GM18868 (cell line): Measurements from ENCODE around the gene C4orf17.
"Not testable (repeated sequence)": the region's sequence is repeated elsewhere in the genome, so short reads cannot be mapped to it uniquely, and the experiment has no call there.

Experiments
- ATAC-seq: cut with Tn5 transposase; IDR thresholded peaks from one replicate; pipeline ENCODE4 v1.9.1; 2021; ENCODE audit warnings: mild to moderate bottlenecking, moderate library complexity; ENCODE audit not compliant: unreplicated experiment

The C4orf17 gene

DNA sequence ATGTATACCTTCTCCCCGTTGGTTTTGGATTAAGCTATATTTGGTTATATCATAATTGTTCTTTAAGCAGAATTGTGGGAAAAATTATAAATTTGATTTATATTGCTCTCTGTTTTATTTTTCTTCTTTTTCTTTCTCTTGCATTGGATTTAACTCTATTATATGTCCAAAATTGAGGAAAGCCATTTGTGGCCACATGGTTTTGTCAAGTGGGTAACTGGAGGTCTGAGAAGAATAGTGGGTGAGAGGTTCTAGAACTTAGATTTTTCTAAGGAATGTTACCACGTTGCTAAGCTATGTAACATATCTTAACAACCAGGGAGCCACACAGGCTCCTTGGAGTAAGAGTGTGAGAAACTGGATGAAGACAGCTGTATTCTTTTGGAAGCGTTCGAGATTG is at the start of gene C4orf17:
C4orf17 (plus strand) TSS at position 301 of the 400 bp plus-strand sequence. CDS start 2,061 bp downstream, outside the sequence.
- no peak for ATAC-seq

DNA sequence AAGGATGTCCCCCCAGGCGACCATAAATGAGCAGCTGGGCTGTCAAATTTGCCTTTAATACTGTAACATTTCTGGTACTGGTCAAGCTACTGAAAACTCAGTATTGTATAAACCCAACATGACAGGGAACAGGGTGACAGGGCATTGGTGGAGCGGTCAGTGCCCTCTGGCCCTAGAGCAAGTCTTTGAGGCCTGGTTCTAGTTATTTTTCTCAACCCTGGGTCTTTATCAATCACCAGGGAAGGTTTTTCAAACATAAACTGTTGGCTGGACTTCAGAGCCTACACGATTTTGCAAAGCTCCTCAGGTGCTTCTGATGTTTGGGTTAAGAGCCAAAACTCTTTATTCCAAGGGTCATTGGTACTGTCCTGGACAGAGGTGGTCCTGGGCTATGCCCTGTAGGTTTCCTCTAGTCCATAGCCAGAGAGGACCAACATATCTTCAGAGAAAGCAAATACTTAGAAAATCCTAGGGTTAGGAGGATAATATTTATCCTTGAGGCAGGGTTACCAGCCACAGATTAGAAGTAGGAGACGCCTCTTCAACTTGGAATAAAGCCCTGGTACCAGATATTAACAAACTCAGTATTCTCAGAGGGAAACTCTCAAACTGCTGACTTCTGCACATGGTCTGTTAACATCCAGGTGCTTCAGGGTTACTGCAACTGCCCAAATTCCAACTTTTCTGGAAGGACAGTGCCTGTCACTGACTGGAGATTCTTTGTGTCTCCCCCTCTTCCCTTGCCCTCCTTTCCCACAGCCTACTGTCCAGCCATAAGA is 49.0 kb upstream of the C4orf17 start:
- ATAC-seq = no peak

DNA sequence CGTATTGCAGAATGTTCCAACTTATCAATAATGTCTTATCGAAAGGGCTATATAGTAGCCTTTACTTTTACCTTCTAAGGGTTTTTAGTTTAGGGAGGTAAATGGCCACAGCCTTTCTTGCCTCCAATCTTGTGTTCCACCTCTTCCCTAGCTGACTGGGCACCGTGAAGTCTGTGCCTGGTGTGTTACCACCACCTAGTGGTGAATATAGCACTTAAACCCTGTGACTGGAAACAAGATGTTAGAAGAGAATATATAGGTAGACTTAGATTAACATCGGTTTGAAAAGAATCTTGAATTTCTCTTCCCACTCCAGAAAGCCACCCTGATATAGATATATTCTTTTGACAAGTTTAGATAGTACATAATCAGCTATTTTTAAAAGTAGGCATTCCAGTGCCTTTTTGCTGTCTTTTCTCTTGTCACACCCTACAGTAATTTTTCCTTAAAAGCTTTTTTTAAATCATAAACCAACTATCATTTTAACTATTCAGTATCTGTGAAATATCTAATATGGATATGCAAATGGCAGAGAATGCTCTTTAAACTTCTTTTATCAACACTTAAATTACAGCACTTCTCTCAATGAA is 47.9 kb upstream of the C4orf17 start:
- ATAC-seq = peak; percentile 99

DNA sequence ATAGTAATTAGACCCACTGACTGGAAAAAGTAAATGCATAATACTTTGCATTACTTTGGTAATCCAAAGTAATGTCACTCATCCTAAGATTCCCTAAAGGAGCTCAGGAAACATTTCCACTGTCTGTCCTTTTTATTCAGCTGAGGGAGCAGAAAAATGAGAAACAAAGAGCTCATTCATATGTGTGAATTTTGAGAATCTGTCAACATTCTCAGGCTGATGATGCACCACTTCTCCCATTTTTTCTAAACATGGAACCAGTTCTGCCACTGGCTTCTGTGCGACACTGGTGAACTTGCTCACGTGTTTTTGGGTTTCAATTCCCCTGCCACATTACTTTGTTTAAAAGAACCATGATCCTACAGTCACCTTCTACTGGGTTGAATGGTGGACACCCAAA is 47.3 kb upstream of the C4orf17 start:
- ATAC-seq = no peak

DNA sequence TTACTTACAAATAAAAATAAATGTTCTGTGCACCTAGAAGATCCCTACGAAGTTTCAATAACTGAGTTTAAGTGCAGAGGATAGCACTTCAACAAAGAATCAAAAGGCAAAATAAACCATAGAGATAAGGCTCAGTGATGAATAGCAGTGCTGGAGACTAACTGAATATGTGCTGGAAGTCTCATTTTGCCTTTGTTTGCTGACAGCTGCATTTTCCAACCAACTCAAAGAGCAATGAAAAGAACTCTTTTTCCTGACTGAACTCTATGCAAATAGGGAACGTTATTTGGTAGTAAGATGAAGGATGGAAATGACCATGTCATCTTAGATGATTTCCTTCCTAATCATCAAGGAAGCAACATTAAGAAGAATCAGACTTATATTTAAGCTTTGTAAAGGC is 42.9 kb upstream of the C4orf17 start:
- no peak for ATAC-seq

DNA sequence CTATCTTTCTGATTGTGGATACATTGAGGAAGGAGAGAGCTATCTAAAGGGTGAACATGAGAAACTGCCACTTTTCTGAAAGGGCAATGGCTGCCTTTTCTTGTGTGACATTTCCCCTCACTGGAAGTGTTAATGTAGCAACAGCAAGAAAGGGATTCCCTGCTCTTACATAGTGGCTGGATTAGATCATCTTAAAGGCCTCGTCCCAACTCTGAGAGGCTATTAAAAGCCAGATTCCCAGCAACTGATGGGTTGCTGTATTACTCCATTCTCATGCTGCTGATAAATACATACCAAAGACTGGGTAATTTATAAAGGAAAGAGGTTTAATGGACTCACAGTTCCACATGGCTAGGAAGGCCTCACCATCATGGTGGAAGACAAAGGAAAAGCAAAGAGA is 41.9 kb upstream of the C4orf17 start:
- ATAC-seq = no peak

DNA sequence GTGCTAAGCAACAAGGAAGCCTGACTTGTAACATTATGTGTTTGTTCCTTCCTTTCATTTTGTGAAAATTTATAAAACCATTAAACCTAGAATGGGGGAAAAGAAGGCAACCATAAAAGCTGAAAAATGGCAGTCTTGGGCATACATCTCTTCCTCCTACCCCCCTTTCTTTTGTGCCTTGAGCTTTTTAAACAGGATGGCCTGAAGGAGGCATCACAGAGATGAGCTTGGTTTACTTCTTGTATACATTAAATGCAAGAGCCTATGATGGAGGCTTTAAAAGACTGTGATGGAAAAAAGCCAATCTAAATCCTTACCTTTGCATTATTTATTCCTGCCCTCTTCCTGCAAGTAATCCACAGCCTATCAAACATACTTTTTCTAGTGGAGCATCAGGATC is 39.5 kb upstream of the C4orf17 start:
- ATAC-seq = no peak

DNA sequence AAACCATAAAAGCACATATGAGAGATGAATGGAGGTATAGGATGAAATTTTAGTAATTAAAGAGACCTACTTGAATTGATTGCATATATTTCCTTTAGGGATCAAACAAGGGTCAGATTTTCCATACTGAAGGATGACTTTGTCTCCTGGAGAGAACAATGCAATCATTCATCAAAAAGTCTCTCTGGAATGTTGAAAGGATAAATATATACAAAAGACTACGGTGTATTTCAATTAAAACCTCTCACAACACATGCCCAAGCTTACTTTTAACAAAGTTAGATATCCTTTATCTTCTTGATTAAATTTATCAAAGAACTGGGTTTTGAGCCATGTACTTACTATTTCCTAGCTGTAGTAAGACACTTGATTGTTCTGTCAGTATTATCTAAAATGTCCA is 38.9 kb upstream of the C4orf17 start:
- ATAC-seq = no peak

DNA sequence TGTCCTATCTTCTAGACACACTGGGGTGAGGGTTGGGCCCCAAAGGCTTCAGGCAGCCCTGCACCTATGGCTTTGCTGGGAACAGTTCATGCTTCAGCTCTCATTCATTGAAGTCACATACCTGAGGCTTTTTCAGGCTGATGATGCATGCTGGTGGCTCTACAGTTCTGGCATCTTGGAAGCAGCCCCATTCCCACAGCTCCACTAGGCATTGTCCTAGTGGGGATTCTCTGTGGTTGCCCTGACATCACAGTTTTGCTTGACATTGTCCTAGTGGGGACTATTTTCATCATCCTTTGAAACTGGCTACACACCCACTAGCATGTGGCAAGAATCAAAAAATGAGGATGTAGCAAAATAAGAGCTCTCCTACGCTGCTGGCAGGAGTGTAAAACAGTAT is 37.7 kb upstream of the C4orf17 start:
- ATAC-seq = no peak

DNA sequence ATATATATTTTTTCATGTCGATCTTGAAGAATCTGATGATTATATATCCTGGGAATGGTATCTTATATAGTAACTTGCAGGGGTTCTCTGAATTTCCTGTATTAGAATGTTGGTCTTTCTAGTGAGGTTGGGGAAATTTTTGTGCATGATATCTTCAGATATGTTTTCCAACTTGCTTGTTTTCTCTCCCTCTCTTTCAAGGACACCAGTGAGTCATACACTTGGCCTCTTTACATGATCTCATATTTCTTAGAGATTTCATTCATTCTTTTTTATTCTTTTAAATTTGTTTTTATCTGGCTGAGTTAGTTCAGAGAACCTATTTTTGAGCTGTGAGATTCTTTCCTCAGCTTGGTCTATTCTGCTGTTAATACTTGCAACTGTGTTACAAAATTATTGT is 27.2 kb upstream of the C4orf17 start:
- ATAC-seq = no peak

DNA sequence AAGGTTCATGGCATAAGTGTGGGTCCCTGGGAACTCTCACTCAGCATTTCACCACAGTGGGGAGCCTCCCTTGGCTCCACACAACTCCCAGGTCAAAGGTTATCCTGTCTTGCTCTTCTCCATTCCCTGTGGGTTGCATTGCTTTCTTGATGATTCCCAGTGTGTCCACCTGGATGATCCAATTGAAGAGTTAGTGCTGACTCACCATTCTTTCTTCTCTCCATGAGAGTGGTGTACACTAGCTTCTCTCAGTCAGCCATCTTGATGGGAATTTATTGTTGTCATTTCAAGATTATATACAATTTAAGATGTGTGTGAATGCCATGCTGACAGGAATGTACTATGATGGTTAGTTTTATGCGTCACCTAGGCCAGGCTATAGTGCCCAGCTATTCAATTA is 25.6 kb upstream of the C4orf17 start:
- no peak for ATAC-seq

DNA sequence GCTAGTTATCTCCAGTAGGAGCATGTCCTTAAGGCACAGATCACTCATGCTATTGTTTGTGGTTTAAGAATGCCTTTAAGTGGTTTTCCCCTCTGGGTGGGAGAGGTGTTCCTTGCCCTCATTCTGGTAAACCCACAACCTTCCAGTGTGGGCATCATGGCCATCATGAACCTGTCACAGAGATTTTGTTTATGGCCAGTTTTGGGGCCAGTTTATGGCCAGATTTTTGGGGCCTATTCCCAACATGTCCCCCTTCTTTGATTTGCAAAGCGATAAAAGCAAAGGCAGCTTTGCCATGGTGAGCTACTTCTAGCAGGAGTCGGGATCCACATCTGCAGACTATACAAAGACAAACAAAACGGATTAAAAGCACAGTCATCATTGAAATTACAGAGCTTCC is 24.2 kb upstream of the C4orf17 start:
- ATAC-seq = not testable (repeated sequence)

DNA sequence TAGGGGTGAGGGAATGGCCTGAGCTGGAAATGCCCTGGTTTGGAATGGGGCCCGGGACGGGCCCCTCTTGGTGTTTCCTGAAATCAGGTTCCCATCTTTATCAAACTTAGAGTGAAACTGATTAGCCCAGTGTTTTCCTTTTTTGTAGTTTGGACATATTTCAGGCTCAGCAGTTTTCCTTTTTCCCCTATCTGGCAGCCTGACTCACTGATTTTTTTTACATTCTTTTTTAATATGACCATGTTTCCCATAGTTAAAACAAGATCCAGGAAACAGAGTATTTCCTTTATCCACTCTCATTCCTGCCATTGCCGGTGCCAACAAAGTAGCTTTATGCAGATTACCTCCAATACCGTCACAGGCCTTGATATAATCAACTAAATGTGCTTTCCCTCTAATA is 20.5 kb upstream of the C4orf17 start:
- ATAC-seq = no peak

DNA sequence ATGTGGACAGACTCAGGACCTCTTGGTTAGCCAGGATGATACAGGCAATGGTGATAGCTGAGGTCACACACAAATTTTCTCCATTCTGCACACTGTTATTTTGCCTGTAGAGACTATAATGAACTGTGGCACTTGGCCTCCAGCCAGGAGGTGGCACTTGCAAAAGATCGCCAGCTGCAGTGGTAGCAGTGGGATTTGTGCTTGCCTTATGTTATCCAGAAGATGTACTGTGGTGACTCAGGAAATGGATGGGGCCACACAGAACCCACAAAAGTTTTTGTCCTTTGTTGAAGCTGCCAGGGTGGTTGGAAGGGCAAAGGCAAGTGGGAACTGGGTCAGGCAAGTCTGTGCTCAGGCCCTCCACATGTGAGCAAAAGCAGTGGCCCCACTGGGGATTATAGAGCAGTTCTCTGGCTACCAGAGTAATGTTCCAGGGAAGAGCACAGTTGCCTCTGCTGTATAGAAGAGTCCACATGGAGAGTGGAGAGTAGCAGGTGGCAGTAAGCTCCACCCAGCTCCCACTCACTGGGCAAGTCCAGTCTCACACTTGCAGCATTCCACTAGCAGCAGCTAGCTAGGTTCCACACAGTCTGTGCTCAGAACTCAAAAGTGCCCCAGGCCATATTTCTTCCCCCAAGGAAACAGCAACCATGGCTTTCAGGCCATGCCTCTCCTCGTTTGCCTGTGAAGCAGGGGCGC is 5.9 kb upstream of the C4orf17 start:
- ATAC-seq = no peak

DNA sequence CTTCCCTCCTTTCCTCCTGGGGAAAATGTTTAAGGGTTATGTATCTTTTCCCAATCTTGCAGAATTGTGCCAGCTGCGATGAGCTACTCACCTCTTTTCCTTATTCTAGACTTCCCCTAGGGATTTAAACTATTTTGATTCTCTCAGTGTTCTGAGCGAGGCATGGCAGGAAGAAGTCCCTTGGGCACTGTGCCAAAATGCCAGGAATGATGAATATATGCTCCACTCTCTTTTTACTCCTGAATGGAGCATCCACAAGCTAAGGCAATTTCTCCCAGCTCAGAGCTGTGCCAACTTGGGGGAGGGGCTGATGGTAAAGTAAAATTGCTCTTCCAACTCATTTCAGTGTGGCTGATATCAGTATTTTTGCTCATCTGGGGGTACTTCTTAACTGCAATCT is 4.0 kb upstream of the C4orf17 start:
- ATAC-seq = no peak

DNA sequence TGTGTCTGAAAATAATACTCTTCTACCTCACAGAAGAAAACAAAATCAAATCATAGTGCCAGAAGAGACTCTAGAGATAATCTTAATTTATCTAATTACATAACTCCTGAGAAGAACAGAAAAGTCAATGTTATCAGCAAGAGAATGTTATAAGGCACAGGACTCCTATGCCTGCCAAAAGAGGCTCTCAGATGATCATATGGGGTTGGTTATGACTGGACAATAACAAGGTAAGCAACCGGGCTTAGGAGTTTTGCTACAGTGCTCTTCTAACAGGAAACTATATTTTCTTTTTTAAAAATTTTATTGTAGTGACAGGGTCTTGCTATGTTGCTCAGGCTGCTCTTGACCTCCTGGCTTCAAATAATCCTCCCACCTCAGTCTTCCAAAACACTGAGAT is 3.5 kb upstream of the C4orf17 start:
- peak; percentile 19 for ATAC-seq

DNA sequence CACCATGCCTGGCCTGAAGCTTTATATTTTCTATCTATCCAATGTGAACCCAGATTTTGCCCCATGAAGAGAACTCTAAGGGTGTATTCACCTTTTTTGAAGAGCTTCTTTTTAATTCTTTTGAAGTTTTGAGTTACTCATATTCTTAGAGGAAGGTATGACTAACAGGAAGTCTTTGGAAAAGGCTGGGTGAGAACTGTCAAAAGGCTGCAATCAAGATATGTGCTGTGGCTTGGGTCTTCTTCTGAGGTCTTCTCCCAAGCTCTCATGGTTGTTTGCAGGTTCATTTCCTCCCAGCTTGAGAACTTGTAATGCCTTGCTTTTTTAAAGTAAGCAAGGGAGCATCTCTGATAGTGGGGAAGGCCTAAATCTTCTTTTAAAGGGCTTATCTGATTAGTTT is 3.1 kb upstream of the C4orf17 start:
- ATAC-seq = peak; percentile 57

DNA sequence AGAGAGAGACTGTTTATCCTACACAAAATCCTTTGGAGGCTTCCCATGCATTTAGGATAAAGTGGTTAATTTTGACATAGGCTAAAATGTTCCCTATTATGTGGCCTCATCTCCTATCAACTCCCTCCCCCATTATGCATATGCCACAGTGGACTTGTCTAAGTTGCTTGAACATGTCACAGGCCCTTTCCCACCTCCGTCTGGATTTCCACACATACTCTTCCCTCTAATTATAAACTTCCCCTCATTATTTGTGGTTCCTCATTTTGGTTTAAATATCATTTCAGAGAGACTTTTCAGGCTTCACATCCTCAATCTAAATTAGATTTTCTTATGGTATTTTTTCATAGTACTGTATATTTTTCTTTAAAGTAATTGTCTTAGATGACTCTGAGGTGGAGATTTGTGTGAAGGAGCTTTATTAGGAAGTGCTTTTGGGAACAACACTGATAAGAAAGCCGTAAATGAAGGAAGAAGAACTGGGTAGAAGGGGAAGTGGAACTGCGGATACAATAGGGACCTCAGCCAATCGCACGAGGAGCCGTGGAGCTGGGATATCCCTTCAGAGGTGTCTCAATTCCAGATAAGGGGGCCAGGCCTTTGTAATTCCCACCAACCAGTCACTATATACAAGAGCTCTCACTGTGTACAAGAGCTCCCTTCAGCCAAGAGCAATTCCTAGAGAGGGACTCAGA is 7.9 kb downstream of the C4orf17 start:
- no peak for ATAC-seq

DNA sequence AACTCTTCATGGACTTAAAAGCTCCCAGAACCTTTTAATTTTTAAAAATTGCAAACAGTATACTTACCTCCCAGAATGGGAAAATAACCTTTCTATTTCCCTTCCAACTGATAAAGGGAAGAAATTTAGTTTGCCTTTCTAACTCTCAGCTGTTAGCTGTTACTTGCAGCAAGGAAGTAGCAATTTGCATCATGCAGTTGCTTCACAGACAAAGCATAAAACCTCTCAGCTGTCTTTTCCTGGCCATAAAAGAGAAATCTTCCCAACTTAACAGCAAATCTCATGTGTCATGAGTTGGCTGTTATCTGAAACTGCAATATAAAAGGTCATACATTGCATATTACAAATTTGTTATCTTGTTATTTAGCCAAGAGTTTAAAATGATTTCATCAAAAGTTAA is 18.4 kb downstream of the C4orf17 start:
- ATAC-seq = no peak

DNA sequence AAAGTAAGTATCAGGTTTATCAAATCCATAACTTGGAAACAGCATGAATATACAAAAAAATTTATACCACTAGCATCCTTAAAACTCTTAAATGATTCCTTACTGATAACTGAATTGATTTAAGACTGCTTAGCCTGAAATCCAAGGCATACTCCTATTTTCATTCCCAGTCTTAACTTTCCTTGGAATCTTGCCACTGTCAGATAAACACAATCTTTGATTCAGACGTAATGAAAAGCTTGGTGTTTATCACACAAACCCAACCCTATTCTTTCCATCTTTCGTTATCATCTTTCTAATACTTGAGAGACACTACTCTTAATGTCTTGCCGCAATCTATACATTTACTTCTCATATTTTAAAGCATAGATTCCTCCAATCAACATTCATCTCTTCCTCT is 19.1 kb downstream of the C4orf17 start:
- ATAC-seq = no peak

DNA sequence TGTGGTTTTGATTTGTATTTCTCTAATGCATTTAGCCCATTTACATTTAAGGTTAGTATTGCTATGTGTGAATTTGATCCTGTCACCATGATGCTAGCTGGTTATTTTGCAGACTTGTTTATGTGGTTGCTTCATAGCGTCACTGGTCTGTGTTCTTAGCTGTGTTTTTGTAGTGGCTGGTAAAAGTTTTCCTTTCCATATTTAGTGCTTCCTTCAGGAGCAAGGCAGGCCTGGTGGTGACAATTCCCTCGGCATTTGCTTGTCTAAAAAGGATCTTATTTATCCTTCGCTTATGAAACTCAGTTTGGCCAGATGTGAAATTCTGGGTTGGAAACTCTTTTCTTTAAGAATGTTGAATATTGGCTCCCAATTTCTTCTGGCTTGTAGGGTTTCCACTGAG is 23.9 kb downstream of the C4orf17 start:
- ATAC-seq = not testable (repeated sequence)

DNA sequence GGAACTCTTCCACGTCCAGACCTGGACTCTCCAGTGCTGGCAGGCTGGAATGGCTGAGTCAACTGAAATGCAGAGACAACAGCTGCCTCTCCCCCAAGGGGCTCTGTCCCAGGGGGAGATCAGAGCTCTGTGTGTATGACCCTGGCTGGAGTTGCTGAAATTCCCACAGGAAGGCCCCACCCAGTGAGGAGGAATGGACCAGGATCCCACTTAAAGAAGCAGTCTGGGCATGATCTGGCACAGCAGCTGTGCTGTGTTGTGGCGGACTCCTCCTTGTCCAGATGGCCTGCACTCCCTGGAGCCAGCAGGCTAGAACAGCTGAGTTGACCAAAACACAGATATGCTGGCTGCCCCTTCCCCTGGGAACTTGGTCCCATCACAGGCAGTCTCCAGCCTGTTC is 25.4 kb downstream of the C4orf17 start:
- no peak for ATAC-seq
